PC-9 (cell line): ENCODE results near the gene LAMTOR5.

Experiments used
- CTCF ChIP-seq: fragments of 200-600 bp; sonication (generic); conservative IDR thresholded peaks from 2 replicates; pipeline ENCODE4 v1.6.1; 2017; ENCODE audit warnings: mixed run types, antibody characterized with exemption, mild to moderate bottlenecking, moderate library complexity
- EZH2 ChIP-seq: fragments of 200-600 bp; sonication (generic); IDR thresholded peaks from 2 replicates; pipeline ENCODE4 v1.8.0; 2017; ENCODE audit warnings: antibody characterized with exemption, low read depth

DNA sequence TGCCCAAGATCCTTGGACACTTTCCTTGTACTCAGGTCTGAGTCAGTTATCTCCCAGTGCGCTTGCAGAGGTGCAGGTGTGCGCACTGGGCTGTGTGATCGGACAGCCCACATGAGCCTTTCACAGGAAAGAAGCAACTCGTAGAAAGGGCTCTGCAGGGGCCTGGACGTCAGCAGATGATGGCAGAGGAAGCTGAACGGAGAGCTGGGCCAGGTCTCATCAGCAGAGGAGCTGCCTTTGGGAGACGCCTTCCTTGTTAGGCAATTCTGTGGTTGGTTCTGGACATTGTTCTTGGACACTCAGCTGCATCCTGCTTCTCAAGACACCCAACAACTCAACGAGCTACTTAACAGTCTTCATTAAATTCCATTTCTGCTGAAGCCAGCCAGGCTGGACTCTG lies 36.0 kb upstream of the LAMTOR5 start:
- TF ChIP-seq CTCF (no peak), EZH2 (no peak)
